Osteocyte (in vitro differentiated cells): Measurements from ENCODE around the gene PAM16. TPM values are rescaled to one million over a fixed set of nuclear protein-coding genes. Genes with fewer than 3 reads are reported as not detected.

ENCODE experiments used
- DNase-seq: peaks from one replicate; pipeline ENCODE4 v3.0.0; 2021; ENCODE audit warnings: mixed read lengths; ENCODE audit not compliant: unreplicated experiment; ENCODE audit errors: extremely low spot score
- H3K27ac Mint-ChIP-seq: one replicate; pipeline ENCODE4 v1.8.0; 2021; ENCODE audit warnings: mild to moderate bottlenecking, mixed read lengths; ENCODE audit not compliant: unreplicated experiment
- H3K27me3 Mint-ChIP-seq: one replicate; pipeline ENCODE4 v1.8.0; 2021; ENCODE audit warnings: mixed read lengths; ENCODE audit not compliant: unreplicated experiment
- H3K36me3 Mint-ChIP-seq: one replicate; pipeline ENCODE4 v1.8.0; 2021; ENCODE audit warnings: mixed read lengths; ENCODE audit not compliant: unreplicated experiment
- H3K4me1 Mint-ChIP-seq: one replicate; pipeline ENCODE4 v1.8.0; 2021; ENCODE audit warnings: mixed read lengths; ENCODE audit not compliant: unreplicated experiment
- H3K4me3 Mint-ChIP-seq: one replicate; pipeline ENCODE4 v1.8.0; 2021; ENCODE audit warnings: mild to moderate bottlenecking, moderate library complexity, mixed read lengths; ENCODE audit not compliant: unreplicated experiment
- H3K9me3 Mint-ChIP-seq: one replicate; pipeline ENCODE4 v1.8.0; 2021; ENCODE audit warnings: mixed read lengths; ENCODE audit not compliant: unreplicated experiment
- total RNA-seq: library from RNA; stranded (reverse); gene quantifications from 2 replicates; pipeline ENCODE4 v1.2.1, GENCODE V29; 2021
- TF ChIP-seq, protein P1 (sequence below): fragments of 200-600 bp; sonication (generic); IDR thresholded peaks from 2 replicates; pipeline ENCODE4 v1.5.0; 2021; ENCODE audit warnings: antibody characterized with exemption, mild to moderate bottlenecking, moderate library complexity

PAM16 gene
- total RNA-seq, 1 donor from 2014 or later: 21.0 TPM

DNA sequence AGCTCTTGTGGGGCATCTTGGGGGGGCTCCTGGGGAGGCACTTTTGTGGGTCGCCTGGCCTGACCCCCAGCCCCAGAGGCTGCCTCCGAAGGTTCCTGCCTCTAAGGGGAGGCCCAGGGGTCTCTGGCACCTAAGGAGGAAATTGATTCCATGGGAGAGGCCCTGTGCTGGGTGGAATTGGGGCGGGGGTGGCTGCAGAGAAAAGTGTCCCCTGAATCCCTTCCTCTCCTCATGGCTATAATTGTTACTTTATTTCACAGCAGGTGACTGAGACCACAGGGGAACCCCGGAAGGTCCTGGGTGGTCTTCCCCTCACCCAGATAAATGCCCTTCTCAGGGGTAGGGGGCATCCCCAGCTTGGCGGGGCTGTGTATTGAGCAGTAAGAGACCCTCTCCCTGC, 32.2 kb downstream of the PAM16 start:
- Mint-ChIP-seq H3K9me3 (no peaks in the 10 kb centered on the region), H3K27me3 (no peaks in the 10 kb centered on the region), H3K36me3 (no peaks in the 10 kb centered on the region), H3K27ac (peak overlapping the region; percentile 82), H3K4me1 (peaks cover 55% of the 10 kb centered on the region), H3K4me3 (peak overlapping the region; percentile 84)
- no peak for DNase-seq
- TF ChIP-seq, protein P1, sequence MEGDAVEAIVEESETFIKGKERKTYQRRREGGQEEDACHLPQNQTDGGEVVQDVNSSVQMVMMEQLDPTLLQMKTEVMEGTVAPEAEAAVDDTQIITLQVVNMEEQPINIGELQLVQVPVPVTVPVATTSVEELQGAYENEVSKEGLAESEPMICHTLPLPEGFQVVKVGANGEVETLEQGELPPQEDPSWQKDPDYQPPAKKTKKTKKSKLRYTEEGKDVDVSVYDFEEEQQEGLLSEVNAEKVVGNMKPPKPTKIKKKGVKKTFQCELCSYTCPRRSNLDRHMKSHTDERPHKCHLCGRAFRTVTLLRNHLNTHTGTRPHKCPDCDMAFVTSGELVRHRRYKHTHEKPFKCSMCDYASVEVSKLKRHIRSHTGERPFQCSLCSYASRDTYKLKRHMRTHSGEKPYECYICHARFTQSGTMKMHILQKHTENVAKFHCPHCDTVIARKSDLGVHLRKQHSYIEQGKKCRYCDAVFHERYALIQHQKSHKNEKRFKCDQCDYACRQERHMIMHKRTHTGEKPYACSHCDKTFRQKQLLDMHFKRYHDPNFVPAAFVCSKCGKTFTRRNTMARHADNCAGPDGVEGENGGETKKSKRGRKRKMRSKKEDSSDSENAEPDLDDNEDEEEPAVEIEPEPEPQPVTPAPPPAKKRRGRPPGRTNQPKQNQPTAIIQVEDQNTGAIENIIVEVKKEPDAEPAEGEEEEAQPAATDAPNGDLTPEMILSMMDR: no peak

DNA sequence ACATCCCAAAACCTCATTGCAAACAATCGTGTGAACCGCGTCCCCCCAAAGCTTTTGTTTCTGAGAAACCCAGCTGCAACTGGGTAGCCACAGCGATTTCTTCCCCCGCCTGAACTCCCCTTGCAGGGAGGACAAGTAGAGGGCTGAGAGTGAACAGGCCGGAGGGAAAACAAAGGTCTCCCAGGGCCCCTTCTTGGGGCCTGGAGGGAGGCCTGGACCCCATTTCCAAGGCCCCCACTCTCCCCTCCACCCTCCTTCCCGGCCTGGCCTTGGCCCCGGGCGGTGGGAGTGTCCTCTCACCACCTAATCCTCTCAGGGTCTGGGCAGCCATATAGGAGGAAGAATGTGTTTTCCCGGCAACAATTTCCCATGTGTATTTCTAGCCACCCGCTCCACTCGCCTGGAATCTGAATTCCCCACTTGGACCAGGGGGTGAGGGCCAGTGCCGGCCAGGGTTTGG, 32.6 kb downstream of the PAM16 start:
- TF ChIP-seq, protein P1: no peak
- Mint-ChIP-seq H3K4me1 (peaks cover 51% of the 10 kb centered on the region), H3K36me3 (no peaks in the 10 kb centered on the region), H3K4me3 (peak overlapping the region; percentile 84), H3K9me3 (no peaks in the 10 kb centered on the region), H3K27ac (peak overlapping the region; percentile 82), H3K27me3 (no peaks in the 10 kb centered on the region)
- no peak for DNase-seq

DNA sequence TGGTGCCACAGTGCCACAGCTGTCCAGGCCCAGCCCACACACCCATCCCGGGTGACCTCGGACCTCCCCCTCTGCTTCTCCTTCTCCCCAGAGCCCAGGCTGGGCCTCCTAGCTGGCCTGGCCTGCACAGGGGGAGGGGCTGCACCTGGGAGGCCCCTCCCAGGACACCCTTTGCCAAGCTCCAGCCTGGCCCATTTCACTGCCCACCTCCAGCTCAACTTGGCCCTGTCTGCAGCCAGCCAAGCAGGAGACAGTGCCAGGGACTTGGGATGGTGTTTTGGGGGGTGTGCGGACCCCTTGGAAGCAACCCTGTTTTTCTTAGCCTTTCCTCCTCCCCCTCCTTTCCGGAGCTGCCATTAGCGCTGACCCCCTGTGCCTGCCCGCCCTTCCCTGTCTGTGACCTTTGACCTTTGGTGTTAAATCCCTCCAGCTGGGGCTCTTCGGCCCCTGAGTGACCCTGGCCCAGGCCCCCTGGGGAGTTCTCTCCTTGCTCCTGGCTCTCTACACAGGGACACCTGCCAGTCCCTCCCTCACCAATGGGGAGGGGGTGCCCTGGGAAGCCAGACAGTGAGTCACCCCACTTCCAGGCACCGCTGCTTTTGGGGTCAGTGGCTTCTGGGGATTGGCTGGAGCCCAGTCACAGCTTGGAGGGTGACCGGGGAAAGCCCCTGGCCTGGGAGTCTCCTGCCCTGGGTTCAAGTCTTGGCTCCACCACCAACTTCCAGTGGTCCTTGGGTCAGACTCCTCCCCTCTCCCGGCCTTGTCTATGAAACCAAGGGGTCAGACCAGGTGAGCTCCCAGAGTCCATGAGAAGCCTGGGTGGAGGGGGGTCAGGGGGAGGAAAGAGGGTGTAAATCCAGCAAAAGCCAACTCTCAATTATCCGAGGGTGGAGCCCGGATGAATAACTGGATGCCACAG, 33.3 kb downstream of the PAM16 start:
- peak; percentile 86 for DNase-seq
- H3K4me1 Mint-ChIP-seq: peaks cover 50% of the 10 kb centered on the region
- H3K27ac Mint-ChIP-seq: peak overlapping the region; percentile 82
- no peaks in the 10 kb centered on the region for H3K9me3 Mint-ChIP-seq
- no peaks in the 10 kb centered on the region for H3K36me3 Mint-ChIP-seq
- H3K4me3 Mint-ChIP-seq: peak overlapping the region; percentile 84
- TF ChIP-seq, protein P1: no peak
- no peaks in the 10 kb centered on the region for H3K27me3 Mint-ChIP-seq

DNA sequence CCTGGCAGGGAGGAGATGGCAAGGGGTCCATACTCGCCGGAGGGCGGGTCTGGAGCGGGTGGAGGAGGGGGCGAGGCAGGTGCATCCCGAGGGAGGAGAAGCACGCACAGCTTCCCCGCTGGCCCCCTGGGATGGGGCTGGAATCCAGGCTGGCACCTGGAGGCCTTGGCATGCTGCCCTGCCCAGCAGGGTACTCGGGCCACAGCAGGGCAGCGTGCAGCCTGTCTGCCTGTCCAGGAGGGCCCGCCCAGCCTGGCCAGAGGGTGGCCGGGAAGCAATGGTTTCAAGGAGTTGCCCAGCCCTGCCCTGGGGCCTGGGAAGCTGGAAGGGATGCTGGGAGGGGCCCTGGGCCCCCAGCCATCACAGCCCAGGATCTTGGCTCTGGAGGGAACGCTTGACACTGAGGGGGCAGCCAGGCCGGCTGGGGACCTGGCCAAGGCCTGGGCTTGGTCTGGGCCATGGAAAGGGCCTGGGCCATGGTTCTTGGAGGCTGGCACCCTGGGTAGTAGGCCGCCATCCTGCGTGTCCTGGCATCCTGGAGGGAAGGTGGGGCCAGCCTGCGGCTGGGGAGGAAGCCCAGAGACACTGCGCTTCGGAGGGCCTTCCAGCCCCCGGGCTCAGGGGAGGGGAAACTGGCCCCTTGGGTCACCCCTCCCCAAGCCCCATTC, 34.1 kb downstream of the PAM16 start:
- Mint-ChIP-seq H3K9me3 (no peaks in the 10 kb centered on the region), H3K4me3 (peak overlapping the region; percentile 84), H3K27ac (peak overlapping the region; percentile 68), H3K36me3 (no peaks in the 10 kb centered on the region), H3K27me3 (no peaks in the 10 kb centered on the region), H3K4me1 (peaks cover 47% of the 10 kb centered on the region)
- peak; percentile 92 for DNase-seq
- TF ChIP-seq, protein P1: no peak
